Occipital lobe (tissue), 2 donors: ENCODE measurements around the gene CLTRN. TPM values are rescaled to one million over a fixed set of nuclear protein-coding genes. Genes with fewer than 3 reads are reported as not detected.
A peak's percentile ranks its signal among the peaks of the same experiment; 100 is the strongest.
"Not testable (repeated sequence)": the region's sequence is repeated elsewhere in the genome, so short reads cannot be mapped to it uniquely, and the experiment has no call there.

ENCODE experiments used
- DNase-seq: peaks from one replicate; lab custom pipeline; 2025; lab: John Stamatoyannopoulos, UW
- total RNA-seq: library from RNA; depleted of rRNA; stranded (reverse); fragments of >200 nt; gene quantifications from one replicate; pipeline ENCODE4 v1.2.3, GENCODE V29; 2014

The CLTRN gene
- total RNA-seq, result 0.16 TPM

DNA sequence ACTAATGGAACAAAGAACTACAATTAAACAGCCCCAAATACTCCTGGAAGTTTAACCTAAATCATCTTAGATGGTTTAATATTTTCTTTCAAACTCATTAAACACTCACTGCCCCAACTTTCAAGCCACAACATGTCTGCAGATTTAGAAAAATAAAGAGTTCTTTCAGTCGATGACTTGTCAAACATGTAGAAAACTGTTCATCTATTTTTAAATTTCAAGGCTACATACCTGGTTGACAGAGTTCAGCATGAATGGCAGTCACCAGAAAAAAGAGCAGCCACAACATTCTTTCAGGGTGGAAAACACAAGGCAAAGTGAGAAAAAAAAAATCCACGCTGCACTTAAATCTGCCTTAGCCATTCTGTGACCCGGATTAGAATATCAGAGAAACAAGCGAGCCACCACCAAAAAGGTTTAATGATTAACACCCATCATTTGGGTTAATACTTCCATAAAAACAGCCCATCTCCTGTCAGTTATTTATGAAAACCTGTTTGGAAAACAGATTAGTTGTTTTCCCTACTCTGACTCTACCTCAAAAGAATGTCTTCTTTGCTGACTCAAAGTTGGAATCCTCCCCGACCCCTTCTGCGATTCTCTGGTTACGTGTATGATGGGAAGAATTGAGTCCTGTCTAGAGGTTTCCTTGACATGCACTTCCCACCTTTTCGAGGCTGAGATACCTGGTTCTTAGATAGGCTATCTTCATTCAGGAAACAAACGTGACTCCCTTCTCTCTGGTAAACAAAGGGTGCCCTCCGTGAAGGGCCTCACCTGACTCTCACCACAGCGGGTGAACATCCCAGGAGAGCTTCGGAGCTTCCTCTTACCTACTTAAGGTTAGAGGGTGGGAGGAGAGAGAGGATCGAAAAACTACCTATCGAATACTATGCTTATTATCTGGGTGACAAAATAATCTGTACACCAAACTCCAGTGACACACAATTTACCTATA lies at the start of gene CLTRN:
CLTRN (minus strand) TSS at position 319 of the 958 bp plus-strand sequence; CDS start at position 289, 30 bp downstream.
- no peak for DNase-seq

- not testable (repeated sequence) for DNase-seq
These were observed 39.7 kb upstream of the CLTRN start for GRCh38 chrX:15704273-15704672.

GRCh38 chrX:15703809-15704208 lies 39.2 kb upstream of the CLTRN start:
- not testable (repeated sequence) for DNase-seq

DNA sequence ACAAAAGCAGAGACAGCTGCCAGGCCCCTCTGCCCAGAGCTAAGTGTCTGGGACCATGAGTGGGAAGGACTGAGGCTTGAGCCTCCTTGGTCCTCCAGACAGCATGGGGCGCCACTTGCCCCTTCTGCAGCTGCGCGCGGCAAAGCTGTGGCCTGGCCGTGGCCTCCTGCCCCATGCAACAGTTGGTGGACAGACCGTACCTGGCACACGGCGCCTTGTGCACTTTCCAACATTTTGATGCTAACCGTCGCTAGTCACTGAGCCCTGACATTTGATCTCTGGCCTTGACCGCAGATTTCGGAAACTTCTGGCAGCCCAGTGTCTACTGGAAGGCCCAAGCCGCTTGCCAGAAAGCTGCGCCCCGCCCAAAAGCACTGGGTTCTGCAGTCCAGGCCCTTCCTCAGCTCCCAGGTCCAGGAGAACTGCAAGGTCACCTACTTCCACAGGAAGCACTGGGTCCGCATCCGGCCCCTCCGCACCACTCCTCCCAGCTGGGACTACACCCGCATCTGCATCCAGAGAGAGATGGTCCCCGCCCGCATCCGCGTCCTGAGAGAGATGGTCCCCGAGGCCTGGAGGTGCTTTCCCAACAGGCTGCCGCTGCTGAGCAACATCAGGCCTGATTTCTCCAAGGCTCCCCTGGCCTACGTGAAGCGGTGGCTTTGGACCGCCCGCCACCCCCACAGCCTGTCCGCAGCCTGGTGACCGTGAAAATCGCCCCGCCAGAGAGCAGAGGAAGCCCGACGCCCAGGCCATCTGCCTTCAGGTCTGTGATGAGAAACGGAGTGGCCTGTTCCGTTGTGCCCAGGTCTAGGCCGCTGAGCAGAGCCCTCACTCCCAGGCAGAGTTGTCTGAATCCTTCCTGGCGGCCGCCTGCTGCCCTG lies 38.1 kb upstream of the CLTRN start:
- no peak for DNase-seq

- DNase-seq, result no peak
These were observed 31.9 kb upstream of the CLTRN start for GRCh38 chrX:15696516-15696915.

DNA sequence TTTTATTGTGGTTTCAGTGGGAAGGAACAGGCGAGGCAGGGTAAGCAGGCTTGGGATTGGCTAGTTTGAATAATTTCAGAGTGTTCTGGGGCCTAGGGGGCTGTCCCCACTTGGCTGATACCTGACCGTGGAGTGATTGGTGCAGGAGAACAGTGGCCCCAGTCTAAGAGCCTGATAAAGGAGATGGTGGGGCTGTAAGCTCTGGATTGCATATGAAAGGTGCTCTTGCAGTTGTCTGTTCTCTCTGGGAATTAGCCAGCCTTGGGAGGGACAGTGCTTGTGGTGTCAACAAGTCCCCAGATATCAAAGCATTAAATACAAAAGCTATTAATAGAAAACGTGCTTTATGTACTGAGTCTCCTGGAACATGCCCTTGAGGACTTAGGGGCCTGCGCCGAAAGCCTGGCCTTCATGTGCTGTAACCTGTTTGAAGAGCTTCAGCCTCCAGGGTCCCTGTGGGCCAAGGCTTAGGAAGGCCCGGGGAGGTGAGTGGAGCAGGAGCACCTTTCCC lies 30.4 kb upstream of the CLTRN start:
- no peak for DNase-seq

DNA sequence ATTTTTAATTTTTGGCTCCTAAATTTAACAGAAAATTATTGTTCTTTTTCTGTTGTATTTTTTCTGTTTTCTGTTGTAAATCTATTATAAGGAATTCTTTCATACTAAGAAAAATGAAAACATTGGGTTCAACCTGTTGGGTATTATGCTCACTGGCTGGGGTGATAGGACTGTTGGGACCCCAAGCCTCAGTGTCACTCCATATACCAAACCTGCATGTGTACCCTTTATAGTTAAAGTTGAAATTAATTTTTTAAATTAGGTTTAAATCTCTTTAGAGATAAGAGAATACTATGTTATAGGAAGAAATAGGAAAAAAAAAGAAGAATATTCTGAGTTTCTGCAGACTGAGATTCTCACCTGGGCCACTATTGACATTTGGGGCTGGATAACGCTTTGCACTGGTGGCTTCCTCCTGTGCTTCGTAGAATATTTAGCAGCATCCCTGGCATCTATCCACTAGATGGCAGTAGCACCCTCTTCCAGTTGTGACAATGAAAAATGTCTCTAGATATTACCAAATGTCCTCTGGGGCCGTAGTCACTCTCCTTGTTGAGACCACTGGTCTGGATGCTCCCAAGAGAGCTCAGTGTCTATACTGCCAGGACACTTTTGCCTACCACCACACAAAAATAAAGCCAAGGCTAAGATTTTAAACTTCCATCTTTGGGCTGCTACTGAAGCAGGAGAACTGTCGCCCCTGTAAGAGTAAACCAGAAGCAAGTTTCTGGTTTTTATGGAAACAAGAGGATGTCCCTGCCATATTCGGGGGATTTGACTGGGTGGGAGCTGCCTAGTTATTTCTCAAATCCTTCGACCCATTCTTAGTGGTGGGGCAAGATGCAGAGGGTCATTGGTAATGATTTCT lies 22.4 kb upstream of the CLTRN start:
- DNase-seq, result no peak

GRCh38 chrX:15683193-15683592 lies 18.6 kb upstream of the CLTRN start:
- no peak for DNase-seq

- DNase-seq, result no peak
These were observed 16.8 kb upstream of the CLTRN start for GRCh38 chrX:15681433-15681832.

DNA sequence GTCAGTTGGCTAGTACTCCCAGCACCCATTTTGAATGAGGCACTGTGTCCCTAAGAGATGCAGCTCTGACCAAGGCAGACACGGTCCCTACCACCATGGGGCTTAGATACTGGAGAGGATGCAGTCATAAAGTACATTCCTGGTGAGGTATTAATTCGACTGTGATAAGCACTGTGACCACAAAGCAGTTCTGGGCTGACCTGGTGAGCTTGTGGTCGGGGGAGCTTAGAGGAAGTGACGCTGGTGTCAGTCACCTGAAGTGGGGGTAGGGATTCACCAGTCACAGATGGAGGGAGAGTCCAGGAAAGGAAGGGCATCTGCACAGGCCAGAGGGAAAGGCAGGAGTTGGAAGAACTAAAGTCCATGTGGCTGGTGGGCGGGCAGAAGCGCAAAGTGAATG lies 15.8 kb upstream of the CLTRN start:
- DNase-seq, result no peak

- no peak for DNase-seq
These were observed 14.6 kb upstream of the CLTRN start for GRCh38 chrX:15679246-15679645.

GRCh38 chrX:15678339-15678738 lies 13.7 kb upstream of the CLTRN start:
- DNase-seq, result no peak

DNA sequence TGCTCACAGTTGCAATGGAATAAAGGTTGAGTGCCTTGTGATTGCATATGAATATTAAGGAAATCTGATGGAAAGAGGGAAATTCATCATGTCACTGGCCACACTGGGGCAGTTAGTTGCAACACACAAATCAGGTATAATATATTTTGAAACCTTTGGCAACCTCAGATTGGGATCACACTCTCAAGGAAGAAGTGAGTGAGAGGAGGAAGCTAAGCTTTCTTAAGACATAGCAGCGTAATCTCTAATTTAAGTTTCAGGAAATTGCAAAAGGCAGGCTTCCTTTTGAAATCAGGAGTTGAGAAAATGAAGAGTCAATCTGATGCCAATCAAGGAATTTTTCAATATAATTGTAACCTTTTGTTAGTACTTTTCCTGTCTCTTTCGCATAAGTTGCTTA lies 12.3 kb upstream of the CLTRN start:
- no peak for DNase-seq

DNA sequence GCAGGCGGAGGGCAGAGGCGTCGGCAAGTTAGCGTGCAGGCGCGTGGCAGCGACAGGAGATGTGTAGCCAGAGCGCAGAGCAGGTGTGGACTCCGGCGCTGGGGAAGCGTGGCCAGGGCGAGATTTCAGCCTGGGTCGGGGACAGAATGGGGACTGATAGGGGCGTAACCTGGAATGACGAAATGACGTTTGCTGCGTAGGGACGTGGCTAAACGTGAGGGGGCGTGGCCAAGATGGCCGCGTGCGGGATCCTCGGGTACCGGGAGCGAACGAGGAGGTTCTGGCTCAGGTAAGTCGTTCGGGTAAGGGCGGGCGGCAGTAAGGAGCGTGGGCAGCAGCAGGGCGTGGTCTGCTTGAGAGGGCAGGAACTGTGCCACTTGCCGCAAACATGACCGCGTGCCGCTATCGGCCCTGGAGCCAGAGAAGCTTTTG lies 10.9 kb upstream of the CLTRN start:
- DNase-seq, result peak; percentile 79

DNA sequence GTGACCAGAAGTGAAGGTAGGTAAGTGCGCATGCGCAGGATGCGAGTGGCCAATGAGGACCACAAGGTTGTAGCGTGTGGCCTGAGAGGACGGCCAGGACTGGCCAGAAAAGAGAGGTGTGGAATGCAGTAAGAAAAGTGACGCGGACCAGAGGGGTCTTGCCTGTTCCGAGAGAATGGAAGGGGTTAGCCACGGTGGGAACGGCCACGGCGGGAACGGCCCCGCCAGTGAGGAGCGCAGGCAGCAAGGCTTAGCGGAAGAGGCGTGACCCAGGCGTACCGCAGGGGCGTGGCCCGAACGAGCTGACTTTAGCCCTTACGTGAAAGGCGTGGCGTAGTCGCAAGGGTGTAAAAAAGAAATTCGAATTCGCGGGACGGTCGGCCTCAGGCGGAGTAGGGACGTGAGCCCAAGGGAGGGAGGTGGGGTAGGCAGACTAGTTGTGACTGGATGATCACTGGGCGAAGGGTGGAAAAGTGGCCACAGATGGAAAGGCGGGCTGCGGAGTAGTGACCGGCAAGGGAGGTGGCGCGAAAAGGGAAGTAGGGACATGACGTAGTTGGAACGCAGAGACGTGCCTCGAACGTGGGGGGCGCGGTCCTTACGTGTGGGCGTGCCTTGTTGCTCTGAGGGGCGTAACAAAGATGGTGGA lies 10.4 kb upstream of the CLTRN start:
- DNase-seq, result peak; percentile 79

- DNase-seq, result no peak
These were observed 9.9 kb upstream of the CLTRN start for GRCh38 chrX:15674514-15674840.

DNA sequence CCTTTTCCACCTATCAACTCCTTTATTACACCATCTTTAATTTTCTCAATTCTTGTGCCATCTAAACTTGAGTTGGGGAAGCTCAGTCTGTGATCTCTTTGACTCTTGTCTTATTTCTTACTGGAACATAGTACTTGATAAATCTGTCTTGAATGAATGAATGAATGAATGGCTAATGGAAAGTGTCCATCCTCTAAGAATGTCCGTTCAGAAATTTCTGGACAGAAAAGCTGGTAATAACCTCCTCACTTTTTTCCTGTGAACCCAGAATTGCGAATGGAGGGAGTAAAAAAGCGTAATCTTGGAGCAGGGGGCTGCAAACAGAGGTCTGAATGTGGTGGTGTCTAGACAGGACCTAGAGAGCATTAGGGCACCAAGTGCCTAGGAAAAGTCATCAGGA lies 9.4 kb upstream of the CLTRN start:
- no peak for DNase-seq

DNA sequence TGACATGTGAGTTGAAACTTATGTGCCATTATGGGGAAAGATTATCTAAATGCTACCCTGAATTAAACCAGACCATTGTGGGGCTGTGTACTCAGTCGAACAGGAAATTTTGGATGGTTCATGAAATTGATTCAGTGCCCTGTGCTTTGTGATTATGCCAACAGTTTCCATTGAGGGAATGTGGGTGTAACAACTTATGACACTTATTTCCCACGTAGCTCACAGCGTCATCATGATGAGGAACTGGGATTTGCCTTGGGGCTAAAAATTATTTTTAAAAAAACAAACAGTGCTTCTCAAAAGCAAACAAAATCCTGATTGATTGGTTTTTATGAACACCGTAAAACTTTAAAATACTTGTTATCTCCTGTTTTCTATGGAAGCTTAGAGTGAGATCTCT lies 8.3 kb upstream of the CLTRN start:
- DNase-seq, result no peak

DNA sequence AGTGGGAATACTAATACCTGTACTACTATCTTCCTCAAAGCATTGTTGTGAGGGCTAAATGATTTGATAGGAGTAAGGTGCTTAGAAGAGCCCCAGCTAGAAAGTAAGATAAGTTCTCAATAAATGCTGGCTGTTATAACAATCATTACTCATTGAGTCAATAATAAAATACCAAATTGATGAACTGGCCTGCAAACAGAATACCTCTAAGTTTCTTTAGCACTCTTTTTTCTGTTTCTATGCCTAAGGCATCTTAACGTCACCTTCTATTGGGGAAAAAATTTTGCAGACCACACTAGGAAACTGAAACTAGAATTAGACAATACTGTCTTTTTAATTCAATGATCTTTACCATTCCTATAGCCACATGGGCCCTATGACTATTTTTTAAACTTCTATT lies 1.2 kb downstream of the CLTRN start:
- no peak for DNase-seq

GRCh38 chrX:15654804-15655203 lies 9.8 kb downstream of the CLTRN start:
- DNase-seq, result not testable (repeated sequence)

- DNase-seq, result no peak
These were observed 10.6 kb downstream of the CLTRN start for GRCh38 chrX:15653961-15654360.
